ENCODE results near the gene RBM20. TPM values are rescaled to one million over a fixed set of nuclear protein-coding genes. Genes with fewer than 3 reads are reported as not detected.

Gene RBM20
- total RNA-seq, 4 donors from 2014 or later, result 0.62 to 7.4 (median 3.9) TPM

GRCh38 chr10:110837418-110838171, 193.5 kb downstream of the RBM20 start:
- WGBS, 2 donors (ENCODE audit: low coverage in 1 of 2), result 48 to 50% methylated on average over 1 to 2 of the region's 2 CpGs
- H3K36me3 ChIP-seq, result no peaks in the 10 kb centered on the region
- H3K4me3 ChIP-seq, result no peak overlapping the region
- H3K9me3 ChIP-seq, result no peaks in the 10 kb centered on the region
- TF ChIP-seq EP300 (IDR thresholded peaks at IDR 0.05) (no peak), CTCF (IDR thresholded peaks at IDR 0.05) (no peak), POLR2AphosphoS5 (IDR thresholded peaks at IDR 0.05) (peak; percentile 50), POLR2A (IDR thresholded peaks at IDR 0.05) (no peak)
- peak overlapping the region; percentile 20 to 79 (median 72) for H3K27ac ChIP-seq
- H3K4me1 ChIP-seq, result peaks cover 17 to 49% (median 19%) of the 10 kb centered on the region in 3 donors
- H3K27me3 ChIP-seq, result no peaks in the 10 kb centered on the region
- peak; percentile 57 for ATAC-seq

- Histone ChIP-seq H3K4me3 (no peak overlapping the region), H3K27me3 (no peaks in the 10 kb centered on the region), H3K27ac (no peak overlapping the region), H3K36me3 (no peaks in the 10 kb centered on the region), H3K4me1 (peaks cover 14 to 29% (median 17%) of the 10 kb centered on the region in 3 donors), H3K9me3 (no peaks in the 10 kb centered on the region)
- ATAC-seq, result peak; percentile 45
- WGBS, 2 donors (ENCODE audit: low coverage in 1 of 2), result 76 to 100% methylated on average over 1 to 2 of the region's 5 CpGs
- TF ChIP-seq POLR2A (IDR thresholded peaks at IDR 0.05), result no peak
- TF ChIP-seq POLR2AphosphoS5 (IDR thresholded peaks at IDR 0.05), result no peak
- TF ChIP-seq EP300 (IDR thresholded peaks at IDR 0.05), result no peak
- TF ChIP-seq CTCF (IDR thresholded peaks at IDR 0.05), result no peak
Observed at GRCh38 chr10:110840225-110840922, 196.2 kb downstream of the RBM20 start.

- H3K4me3 ChIP-seq, result no peak overlapping the region
- no peak overlapping the region for H3K27ac ChIP-seq
- H3K9me3 ChIP-seq, result no peaks in the 10 kb centered on the region
- TF ChIP-seq EP300 (IDR thresholded peaks at IDR 0.05) (no peak), CTCF (IDR thresholded peaks at IDR 0.05) (no peak), POLR2AphosphoS5 (IDR thresholded peaks at IDR 0.05) (no peak), POLR2A (IDR thresholded peaks at IDR 0.05) (no peak)
- H3K4me1 ChIP-seq, result peaks cover 8 to 23% (median 13%) of the 10 kb centered on the region in 3 donors
- 92 to 94% methylated on average over 2 of the region's 3 CpGs for WGBS, 2 donors (ENCODE audit: low coverage in 1 of 2)
- H3K36me3 ChIP-seq, result no peaks in the 10 kb centered on the region
- H3K27me3 ChIP-seq, result no peaks in the 10 kb centered on the region
- ATAC-seq, result no peak
Observed at GRCh38 chr10:110840923-110841428, 196.8 kb downstream of the RBM20 start.

GRCh38 chr10:110841767-110842267, 197.7 kb downstream of the RBM20 start:
- H3K27ac ChIP-seq, result no peak overlapping the region
- TF ChIP-seq POLR2AphosphoS5 (IDR thresholded peaks at IDR 0.05) (no peak), EP300 (IDR thresholded peaks at IDR 0.05) (no peak), CTCF (IDR thresholded peaks at IDR 0.05) (no peak), POLR2A (IDR thresholded peaks at IDR 0.05) (no peak)
- no peaks in the 10 kb centered on the region for H3K36me3 ChIP-seq
- H3K4me3 ChIP-seq, result no peak overlapping the region
- no peak for ATAC-seq
- H3K9me3 ChIP-seq, result no peaks in the 10 kb centered on the region
- no peaks in the 10 kb centered on the region for H3K27me3 ChIP-seq
- 88% methylated on average over 3 to 4 of the region's 9 CpGs for WGBS, 2 donors (ENCODE audit: low coverage in 1 of 2)
- H3K4me1 ChIP-seq, result peaks cover 6 to 15% (median 11%) of the 10 kb centered on the region in 3 donors

Measured in gastroesophageal sphincter (tissue), 4 donors.